Glomerular visceral epithelial cell (primary cell): ENCODE results near the gene RFC2.
A peak's percentile ranks its signal among the peaks of the same experiment; 100 is the strongest.
"Not testable (repeated sequence)": the region's sequence is repeated elsewhere in the genome, so short reads cannot be mapped to it uniquely, and the experiment has no call there.

Experiments used
- DNase-seq: peaks from one replicate; pipeline ENCODE4 v3.0.0-alpha.2; 2016; ENCODE audit errors: extremely low spot score

RFC2 gene

DNA sequence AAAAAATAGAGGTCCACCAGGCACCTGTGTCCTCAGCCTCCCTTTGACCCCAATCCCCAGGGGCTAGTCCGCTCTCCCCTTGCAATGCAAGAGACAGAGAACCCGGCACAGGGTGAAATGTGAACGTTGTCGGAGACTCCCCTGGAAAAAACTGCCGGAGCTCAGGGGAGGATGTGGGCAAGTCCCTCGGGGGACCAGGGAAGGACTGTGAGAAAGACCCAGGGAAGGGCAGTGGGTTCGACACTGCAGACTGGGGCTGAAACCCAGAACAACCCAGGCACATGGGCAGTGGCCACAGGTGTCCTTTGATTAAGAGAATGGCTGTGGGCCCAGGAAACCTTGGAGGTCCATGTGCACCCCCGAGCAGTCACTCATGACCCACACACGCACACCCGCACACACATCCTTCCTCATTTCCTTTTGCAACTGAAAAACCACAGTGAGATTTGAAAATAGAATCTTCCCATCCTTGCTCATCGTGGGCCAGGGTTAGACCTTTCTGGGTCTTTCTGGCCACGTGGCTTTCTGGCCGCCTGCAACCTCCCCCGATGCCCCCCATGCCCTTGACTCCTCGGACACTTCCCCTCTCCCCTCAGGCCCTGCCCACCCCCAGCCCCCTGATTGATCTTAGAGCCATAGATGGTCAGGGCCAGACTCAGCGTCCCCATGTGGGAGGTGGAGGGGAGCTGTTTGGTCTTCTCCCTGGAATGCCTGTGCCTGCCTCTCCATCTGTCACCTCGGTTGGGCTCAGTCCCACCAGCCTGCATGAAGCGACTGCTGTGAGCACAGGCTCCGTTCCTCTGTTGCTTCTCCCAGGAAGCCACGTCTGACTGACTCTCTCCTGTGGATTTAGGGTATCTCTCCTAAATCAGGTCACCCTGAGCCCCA is 36.5 kb downstream of the RFC2 start:
- no peak for DNase-seq

DNA sequence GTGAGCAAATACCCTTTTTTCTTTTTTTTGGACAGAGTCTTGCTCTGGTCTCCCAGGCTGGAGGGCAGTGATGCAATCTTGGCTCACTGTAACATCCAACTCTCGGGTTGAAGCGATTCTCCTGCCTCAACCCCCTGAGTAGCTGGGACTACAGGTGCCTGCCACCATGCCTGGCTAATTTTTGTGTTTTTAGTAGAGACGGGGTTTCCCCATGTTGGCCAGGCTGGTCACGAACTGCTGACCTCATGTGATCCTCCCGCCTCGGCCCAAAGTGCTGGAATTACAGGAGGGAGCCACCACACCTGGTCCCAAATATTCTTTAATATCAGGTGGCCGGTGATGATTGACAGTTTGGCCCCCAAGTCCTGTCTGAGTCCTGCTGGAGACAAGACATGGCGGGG is 37.8 kb downstream of the RFC2 start:
- no peak for DNase-seq

DNA sequence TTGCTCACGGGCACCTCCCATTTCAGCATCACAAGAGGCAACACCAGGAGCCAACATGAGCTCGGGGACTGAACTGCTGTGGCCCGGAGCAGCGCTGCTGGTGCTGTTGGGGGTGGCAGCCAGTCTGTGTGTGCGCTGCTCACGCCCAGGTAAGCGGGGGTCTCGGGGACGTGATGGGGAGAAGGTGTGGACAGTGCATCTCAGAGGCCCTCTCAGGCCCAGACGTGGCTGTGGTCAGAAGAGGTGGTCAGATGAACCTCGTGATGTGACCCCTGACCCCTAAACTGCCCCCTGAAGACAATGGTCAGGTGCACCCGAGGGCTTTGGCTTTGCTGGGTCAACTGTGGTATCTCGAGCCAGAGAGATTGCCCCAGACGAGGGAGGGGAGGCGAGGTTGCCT is 38.3 kb downstream of the RFC2 start:
- DNase-seq, result no peak

DNA sequence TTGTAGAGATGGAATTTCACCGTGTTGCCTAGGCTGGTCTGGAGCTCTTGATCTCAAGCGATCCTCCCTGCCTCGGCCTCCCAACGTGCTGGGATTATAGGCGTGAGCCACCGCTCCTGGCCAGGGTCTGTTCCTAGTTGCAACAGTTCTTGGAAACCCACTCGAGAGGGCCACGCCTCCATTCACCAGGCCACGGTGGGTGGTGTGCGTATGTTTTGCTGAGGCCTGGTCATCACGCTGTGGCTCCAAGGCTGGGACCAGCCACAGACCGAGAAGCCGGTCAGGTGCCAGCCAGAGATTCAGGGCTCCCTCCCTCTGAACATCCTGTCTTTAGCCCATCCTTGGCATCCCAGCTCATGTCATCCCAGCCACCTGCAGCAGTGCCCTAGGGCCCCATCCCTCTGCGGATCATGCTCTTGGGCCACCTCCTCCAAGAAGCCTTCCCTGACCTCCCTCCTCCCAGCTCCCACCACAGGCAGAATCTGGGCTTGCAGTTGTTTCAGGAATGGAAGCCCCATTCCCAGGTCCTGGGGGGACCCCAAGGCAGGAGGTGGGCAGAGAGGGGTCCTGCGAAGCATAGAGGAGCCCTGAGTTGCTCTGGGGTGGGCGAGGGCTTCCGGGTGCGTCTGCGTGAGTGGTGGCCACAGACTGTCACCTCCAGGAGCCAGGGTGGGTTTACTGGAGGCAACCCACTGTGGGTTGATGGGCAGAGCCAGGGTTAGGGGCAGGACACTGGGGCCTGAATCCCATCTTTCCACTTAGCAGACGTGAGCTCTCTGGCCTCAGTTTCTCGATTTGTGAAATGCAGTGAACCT is 39.2 kb downstream of the RFC2 start:
- no peak for DNase-seq

DNA sequence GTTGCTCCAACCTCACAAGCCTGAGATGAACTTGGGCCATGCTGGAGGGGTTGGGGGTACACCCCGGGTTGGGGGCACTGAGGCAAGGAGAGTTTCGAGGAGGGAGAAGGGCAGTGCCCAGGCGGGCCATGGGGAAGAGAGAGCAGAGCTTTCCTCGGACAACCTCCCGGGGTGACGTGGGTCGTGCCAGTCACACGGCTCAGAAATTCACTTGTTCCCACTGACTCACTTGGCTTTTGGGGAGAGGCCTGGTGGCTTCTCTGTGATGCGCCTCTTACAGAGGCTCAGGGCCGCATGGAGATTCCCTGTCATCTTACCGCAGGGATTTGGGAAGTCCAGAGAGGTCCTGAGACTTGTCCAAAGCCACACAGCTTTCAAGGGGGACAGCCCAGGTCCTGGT is 41.5 kb downstream of the RFC2 start:
- DNase-seq, result no peak

DNA sequence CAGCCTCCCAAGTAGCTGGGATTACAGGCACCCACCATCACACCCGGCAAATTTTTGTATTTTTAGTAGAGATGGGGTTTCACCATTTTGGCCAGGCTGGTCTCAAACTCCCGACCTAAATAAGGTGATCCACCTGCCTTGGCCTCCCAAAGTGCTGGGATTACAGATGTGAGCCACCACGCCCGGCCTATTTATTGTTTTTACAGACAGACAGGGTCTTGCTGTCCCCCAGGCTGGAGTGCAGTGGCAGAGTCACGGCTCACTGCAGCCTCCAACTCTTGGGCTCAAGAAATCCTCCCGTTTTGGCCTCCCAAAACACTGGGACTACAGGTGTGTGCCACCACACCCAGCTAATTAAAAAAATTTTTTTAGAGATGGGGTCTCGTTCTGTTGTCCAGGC is 46.0 kb downstream of the RFC2 start:
- not testable (repeated sequence) for DNase-seq

DNA sequence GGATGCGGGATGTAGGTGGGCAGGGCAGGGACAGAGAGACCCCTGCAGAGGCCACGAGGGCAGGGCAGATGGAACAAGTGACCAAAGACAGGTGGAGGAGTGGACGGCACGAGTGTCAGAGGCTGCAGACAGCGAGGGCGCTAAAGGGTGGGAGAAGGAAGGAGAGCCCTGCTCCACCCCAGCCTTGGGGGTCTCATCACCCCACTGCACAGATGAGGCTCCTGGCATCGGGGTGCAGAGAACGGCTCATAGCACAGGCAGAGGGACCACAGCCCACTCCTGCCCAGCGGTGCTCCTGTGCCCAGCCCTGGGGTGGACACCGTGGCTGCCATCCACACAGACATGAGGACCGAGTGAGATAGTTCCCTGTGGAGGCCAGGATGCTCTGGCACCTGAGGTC is 46.6 kb downstream of the RFC2 start:
- no peak for DNase-seq

DNA sequence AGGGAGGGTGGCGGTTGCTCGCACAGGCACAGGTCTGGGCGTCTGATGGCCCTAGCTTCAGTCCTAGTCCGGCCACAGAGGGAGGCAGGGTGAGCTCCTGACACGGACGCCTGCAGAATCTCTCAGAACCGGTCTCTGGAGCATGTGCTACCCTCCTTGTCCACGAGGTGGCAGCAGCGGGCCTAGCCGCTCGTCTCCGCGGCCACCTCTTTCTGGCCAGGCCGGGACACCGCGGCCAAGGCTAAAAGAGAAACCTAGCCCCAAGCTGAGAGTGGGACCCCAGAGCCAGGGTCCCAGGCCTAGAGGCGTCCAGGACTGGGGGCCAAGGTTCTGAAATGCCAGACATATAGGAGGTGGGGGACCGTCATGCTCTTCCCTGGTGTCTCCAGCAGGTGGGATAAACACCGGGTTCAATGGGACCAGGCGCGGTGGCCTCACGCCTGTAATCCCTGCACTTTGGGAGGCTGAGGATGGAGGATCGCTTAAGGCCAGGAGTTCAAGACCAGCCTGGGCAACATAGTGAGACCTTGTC is 47.5 kb downstream of the RFC2 start:
- peak; percentile 81 for DNase-seq

DNA sequence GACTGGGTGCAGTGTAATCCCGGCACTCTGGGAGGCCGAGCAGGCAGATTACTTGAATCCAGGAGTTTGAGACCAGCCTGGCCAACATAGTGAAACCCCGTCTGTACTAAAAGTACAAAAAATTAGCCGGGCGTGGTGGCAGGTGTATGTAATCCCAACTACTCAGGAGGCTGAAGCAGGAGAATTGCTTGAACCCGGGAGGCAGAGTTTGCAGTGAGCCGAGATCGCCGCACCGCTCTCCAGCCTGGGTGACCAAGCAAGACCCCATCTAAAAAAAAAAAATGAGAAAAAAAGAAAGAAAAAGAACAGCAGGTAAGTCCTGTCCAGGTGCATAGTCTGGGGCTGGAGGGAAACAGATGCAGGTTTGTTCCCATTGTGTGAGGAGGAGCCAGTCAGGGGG is 48.1 kb downstream of the RFC2 start:
- DNase-seq, result not testable (repeated sequence)

DNA sequence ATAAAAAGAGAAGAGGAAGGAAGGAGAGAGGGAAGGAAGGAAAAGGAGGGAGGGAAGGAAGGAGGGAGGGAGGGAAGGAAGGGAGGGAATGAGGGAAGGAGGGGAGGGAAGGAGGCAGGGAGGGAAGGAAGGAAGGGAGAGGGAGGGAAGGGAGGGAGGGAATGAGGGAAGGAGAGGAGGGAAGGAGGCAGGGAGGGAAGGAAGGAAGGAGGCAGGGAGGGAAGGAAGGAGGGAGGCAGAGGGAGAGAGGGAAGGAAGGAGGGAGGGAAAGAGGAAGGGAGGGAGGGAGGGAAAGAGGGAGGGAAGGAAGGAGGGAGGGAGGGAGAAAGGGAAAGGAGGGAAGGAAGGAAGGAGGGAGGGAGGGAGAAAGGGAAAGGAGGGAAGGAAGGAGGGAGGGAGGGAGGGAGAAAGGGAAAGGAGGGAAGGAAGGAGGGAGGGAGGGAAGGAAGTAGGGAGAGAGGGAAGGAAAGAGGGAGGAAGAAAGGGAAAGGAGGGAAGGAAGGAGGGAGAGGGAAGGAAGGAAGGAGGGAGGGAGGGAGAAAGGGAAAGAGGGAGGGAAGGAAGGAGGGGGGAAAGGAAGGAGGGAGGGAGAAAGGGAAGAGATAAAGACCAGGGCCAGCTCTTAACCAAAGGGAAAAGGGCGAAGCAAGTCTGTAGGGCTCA is 50.1 kb downstream of the RFC2 start:
- DNase-seq, result no peak

DNA sequence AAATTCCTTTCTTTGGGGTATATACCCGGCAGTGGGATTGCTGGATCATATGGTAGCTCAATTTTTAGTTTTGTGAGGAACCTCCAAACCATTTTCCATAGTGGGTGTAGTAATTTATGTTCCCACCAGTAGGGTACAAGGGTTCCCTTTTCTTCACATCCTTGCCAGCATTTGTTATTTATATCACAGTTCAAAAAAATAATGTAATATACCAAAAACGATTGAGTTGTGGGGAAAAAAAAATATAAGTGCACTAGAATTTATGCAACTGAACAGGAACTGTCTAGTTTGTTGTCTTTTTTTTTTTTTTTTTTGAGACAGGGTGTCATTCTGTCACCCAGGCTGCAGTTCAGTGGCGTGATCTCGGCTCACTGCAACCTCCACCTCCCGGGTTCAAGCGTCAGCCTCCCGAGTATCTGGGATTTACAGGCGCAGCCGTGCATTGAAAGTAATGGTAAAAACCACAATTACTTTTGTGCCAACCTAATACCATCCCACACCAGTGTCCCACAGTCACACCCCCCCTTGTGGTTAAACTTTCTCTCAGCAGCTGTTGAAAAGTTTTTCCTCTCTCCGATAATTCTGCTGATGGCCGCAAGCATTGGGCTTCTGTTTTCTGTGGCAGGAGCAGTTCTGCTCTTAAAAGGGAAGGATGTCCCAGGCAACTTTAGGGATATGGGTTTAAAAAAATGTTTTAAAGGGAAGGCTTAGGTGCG is 51.2 kb downstream of the RFC2 start:
- DNase-seq, result peak; percentile 75

DNA sequence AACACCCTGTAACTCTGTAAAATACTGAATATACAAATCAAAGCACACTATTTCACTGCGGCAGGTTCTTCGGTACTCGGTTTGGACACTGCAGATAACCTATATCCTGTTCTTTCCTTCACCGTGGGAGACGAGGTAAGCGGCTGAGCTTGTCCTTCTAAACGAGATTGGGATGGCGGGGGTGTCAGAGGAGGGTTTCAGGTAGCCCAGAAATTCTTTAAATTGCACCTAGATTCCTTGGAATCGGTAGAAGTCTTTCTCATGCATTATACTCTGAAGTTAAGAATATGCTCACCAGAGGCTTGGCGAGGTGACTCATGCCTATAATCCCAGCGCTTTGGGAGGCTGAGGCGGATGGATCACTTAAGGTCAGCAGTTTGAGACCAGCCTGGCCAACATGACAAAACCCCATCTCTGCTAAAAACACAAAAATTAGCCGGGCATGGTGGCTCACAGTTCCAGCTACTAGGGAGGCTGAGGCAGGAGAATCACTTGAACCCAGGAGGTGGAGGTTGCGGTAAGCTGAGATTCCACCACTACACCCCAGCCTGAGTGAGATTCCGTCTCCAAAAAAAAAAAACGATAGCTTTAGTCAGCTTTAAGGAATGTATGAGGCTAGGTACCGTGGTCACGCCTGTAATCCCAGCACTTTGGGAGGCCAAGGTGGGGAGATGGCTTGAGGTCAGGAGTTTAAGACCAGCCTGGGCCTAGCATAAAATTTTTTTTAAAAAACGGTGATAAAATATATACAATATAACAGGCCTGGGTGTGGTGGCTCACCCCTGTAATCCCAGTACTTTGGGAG is 54.4 kb downstream of the RFC2 start:
- peak; percentile 77 for DNase-seq

DNA sequence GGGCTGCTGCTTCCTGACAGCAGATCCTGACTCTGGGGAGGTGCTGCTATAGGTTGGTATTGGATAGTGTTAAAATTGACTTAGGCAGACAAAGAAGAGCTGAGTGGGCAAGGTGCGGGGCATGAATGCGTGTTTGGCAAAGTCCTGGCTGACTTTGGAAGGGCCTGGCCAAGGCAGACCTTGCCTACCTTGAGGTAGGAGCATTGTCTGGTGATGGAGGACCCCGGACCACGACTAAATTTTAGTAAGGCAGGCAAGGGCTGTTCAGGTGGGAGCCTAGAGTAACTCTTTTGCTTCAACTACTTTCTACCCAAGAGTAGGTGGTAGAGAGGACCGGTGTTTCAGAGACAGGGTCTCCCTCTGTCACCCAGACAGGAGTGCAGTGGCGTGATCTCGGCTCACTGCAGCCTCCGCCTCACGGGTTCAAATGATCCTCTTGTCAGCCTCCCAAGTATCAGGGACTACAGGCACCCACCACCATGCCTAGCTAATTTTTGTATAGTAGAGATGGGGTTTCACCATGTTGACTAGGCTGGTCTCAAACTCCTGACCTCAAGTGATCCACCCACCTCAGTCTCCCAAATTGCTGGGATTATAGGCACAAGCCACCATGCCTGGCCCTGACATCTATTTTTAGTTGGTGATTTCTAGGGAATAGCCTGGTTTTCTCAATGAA is 56.6 kb downstream of the RFC2 start:
- no peak for DNase-seq

DNA sequence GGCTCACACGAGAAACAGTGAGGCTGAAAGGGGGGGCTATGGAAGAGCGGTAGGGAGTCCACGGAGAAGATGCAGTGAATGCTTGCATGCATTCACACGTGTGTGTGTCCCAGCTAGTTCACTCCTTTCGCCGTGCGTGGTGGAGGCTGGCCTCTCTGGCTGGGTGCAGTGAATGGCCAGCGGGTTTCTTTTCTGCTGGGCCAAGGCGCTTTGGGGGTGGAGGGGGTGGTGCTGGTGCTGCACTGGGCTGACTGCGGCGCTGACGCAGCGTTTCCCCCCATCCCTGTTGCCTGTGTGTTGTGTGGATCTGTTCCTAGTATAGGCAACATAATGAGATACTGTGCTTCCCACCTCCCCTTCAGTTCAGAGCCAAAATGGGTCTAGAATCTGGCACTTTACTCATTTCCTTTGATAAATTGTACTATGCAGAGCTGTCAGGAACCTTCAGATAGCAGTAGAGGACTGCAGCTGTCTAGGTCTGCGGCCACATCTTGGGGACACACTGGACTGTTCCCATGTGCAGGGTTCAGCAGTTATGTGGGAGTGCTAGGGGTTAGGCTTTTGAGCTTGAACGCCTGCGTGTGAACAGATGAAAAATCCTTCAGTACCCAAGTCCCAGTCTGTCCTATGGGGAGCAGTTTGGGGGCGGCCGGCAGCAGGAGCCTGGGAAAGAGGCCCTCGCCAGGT is 58.1 kb downstream of the RFC2 start:
- not testable (repeated sequence) for DNase-seq

DNA sequence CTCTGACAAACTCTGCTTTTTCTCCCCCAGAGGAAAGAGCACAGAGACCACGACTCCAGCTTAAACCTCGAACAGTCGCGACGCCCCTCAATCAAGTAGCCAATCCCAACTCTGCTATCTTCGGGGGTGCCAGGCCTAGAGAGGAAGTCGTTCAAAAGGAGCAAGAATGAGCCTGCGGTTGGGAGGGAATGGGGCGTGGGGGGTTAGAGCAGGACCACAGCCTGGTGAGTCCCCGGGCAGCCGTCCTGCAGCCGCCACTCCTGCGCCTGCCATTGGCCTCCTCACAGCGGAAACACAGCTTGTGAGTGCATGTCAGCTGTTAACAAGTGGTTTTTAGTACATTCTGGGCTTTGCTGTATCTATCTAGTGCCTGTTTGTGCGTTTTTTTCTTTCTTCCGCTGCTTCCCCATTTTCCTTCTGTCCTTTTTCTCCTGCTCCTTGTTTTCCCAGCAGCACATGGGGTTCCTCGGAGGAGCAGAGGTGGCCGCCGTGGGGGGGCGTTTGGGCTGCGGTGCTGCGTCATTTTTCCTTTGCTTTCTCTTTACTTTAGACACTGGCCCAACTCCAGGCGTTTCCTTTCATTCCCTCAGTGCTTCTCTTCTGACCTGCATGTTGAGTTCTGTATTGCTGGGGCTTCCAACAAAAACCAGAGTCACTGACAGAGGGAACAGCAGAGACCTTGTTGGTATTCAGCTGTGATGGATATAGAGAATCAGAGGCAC is 58.9 kb downstream of the RFC2 start:
- not testable (repeated sequence) for DNase-seq

DNA sequence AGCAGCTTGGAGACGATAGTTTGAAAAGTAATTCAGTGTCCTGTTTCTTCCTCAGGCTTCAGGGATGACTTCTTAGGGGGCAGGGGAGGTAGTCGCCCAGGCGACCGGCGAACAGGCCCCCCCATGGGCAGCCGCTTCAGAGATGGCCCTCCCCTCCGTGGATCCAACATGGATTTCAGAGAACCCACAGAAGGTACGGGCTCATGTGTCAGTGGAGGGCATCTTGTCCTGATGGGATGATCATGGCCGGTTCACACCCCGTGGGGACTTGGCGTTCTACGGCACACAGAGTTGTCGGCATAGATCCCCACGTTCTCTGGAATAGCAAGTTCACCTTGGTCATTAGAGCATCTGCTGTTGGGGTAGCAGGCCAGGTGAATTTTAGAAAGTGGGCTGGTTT is 59.5 kb downstream of the RFC2 start:
- no peak for DNase-seq

DNA sequence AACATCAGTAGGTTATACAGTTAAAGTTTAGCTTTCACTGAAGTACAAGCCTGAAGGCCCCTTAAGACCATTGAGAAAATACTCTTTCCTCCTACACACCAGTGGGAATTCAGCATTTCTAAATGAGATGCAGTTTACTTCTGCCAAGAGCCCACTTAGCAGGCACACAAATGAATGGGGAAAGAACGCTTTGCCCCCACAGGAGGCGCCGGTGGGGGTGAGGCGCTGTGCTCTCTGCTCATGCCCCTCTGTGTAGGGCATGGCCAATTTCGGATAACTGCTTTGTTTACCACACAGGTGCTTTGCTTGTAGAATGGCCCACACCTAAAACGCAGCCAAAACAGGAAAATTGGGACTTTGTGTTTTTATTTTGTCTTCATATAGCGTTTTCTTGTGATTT is 60.3 kb downstream of the RFC2 start:
- no peak for DNase-seq

DNA sequence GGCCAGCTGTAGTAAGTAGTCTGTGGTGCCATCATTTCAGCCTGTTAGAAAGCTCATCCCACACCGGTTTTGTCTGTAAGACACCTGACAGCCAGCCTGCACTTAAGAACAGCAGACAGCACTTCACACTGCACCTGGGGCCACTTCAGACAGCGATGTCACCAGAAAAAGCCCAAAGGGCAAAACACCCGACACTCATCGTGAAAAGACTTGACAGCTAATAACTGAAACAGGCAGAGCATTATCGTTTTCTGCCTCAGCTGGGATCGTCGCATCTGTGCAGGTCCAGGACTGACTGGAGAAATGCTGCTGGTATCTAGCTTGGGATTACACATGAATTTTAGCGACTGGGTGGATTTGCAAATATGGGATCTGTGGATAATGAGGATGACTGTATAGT is 61.1 kb downstream of the RFC2 start:
- no peak for DNase-seq

DNA sequence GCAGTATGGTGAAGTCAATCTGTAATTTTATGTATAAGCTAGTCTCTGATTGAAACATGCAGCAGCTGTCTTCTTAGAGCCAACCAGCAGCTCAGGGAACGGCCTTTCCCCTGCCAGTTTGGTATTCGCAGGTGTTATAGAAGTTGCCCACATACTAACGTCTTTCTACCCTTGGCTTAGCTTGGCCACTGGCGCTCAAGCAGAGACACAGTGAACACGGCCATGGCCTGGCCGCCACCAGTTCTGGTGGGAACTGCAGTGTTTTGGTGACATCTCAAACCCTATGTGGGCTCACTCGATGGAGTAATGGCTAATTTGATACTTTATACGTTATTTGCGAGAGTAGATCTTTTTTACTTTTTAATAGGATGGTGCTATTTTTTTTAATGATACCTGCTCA is 63.0 kb downstream of the RFC2 start:
- no peak for DNase-seq
